CD14-positive monocyte (primary cell): ENCODE results near the gene CARMIL1. TPM values are rescaled to one million over a fixed set of nuclear protein-coding genes. Genes with fewer than 3 reads are reported as not detected.

Experiments
- DNase-seq, 3 donors: peaks; one replicate each; pipeline ENCODE4 v3.0.0-alpha.2; 2011 to 2022
- H2AFZ ChIP-seq: 2 replicates; pipeline ENCODE4 v1.6.0; 2012; ENCODE audit warnings: mild to moderate bottlenecking, low read depth, low read length, inconsistent platforms; ENCODE audit not compliant: insufficient read depth, poor library complexity, severe bottlenecking
- H3K27ac ChIP-seq, 2 donors: 1 replicate in 1 of 2; 2 replicates in 1 of 2; pipeline ENCODE4 v1.5.1; 2012 to 2013; ENCODE audit warnings: low read length in 2 of 2, control low read depth in 1 of 2, inconsistent platforms in 1 of 2, low read depth in 1 of 2, mild to moderate bottlenecking in 1 of 2
- H3K27me3 ChIP-seq, 2 donors: one replicate each; pipeline versions ENCODE4 v1.6.0 to v1.6.1; 2011 to 2013; ENCODE audit warnings: low read length in 2 of 2; ENCODE audit not compliant: control insufficient read depth in 2 of 2, insufficient read depth in 2 of 2
- H3K36me3 ChIP-seq, 2 donors: replicated peaks in 1 of 2; 1 replicate in 1 of 2; 2 replicates in 1 of 2; pipeline versions ENCODE4 v1.5.1 to v1.6.1; 2012 to 2013; ENCODE audit warnings: low read length in 2 of 2, control low read depth in 1 of 2, inconsistent platforms in 1 of 2, mild to moderate bottlenecking in 1 of 2; ENCODE audit not compliant: insufficient read depth in 2 of 2, control insufficient read depth in 1 of 2
- H3K4me1 ChIP-seq, 2 donors: 1 replicate in 1 of 2; 2 replicates in 1 of 2; pipeline versions ENCODE4 v1.5.1 to v1.6.1; 2012 to 2013; ENCODE audit warnings: low read length in 2 of 2, control low read depth in 1 of 2, inconsistent platforms in 1 of 2, mild to moderate bottlenecking in 1 of 2, moderate library complexity in 1 of 2; ENCODE audit not compliant: insufficient read depth in 2 of 2, control insufficient read depth in 1 of 2
- H3K4me2 ChIP-seq: replicated peaks from 2 replicates; pipeline ENCODE3; 2012; ENCODE audit warnings: low read length, moderate library complexity, mild to moderate bottlenecking; ENCODE audit not compliant: poor library complexity, severe bottlenecking; ENCODE audit errors: extremely low read depth
- H3K4me3 ChIP-seq, 3 experiments: fragments of 200-600 bp in 1 of 3; sonication (generic) in 1 of 3; replicated peaks in 1 of 3; 1 replicate in 2 of 3; 2 replicates in 1 of 3; pipeline ENCODE4 v1.5.1; 2011 to 2013; ENCODE audit warnings: low read length in 3 of 3, mild to moderate bottlenecking in 3 of 3, control low read depth in 2 of 3, low read depth in 2 of 3, inconsistent platforms in 1 of 3, moderate library complexity in 1 of 3
- H3K79me2 ChIP-seq: 2 replicates; pipeline ENCODE4 v1.6.0; 2012; ENCODE audit warnings: mild to moderate bottlenecking, control low read depth, inconsistent platforms, low read length, moderate library complexity; ENCODE audit not compliant: insufficient read depth
- H3K9ac ChIP-seq: 2 replicates; pipeline ENCODE4 v1.6.0; 2017; ENCODE audit warnings: low read length, mild to moderate bottlenecking; ENCODE audit not compliant: insufficient read depth, poor library complexity, severe bottlenecking
- H3K9me3 ChIP-seq, 2 donors: replicated peaks in 1 of 2; 1 replicate in 1 of 2; 2 replicates in 1 of 2; pipeline versions ENCODE4 v1.5.1 to v1.6.1; 2012 to 2013; ENCODE audit warnings: low read length in 2 of 2, control low read depth in 1 of 2; ENCODE audit not compliant: control insufficient read depth in 1 of 2, insufficient read depth in 1 of 2
- H4K20me1 ChIP-seq: 2 replicates; pipeline ENCODE4 v1.6.0; 2012; ENCODE audit warnings: mild to moderate bottlenecking, low read length, control low read depth, moderate library complexity; ENCODE audit not compliant: insufficient read depth
- H3K27ac Mint-ChIP-seq, 7 donors: one replicate each; pipeline ENCODE4 v1.8.0; 2020; ENCODE audit warnings: mild to moderate bottlenecking in 7 of 7, mixed read lengths in 7 of 7, moderate library complexity in 6 of 7, inconsistent platforms in 2 of 7
- H3K27me3 Mint-ChIP-seq, 3 donors: one replicate each; pipeline ENCODE4 v1.8.0; 2021 to 2022; ENCODE audit warnings: low read depth in 3 of 3, mild to moderate bottlenecking in 3 of 3, mixed read lengths in 3 of 3, moderate library complexity in 3 of 3, inconsistent platforms in 1 of 3
- H3K36me3 Mint-ChIP-seq, 2 donors: one replicate each; pipeline ENCODE4 v1.8.0; 2020; ENCODE audit warnings: mixed read lengths in 2 of 2, inconsistent platforms in 1 of 2, mild to moderate bottlenecking in 1 of 2
- H3K4me1 Mint-ChIP-seq: one replicate; pipeline ENCODE4 v1.8.0; 2020; ENCODE audit warnings: mild to moderate bottlenecking, mixed read lengths
- H3K4me3 Mint-ChIP-seq, 2 donors: one replicate each; pipeline ENCODE4 v1.8.0; 2020; ENCODE audit warnings: mild to moderate bottlenecking in 2 of 2, mixed read lengths in 2 of 2, moderate library complexity in 1 of 2
- H3K9me3 Mint-ChIP-seq, 7 donors: one replicate each; pipeline ENCODE4 v1.8.0; 2020 to 2022; ENCODE audit warnings: mixed read lengths in 7 of 7, mild to moderate bottlenecking in 6 of 7, moderate library complexity in 6 of 7, inconsistent platforms in 2 of 7
- CTCF ChIP-seq: fragments of 200-600 bp; IDR thresholded peaks from one replicate; pipeline ENCODE4 v1.8.0; 2022; ENCODE audit warnings: antibody characterized with exemption, mild to moderate bottlenecking
- WGBS: methylation state at CpG from one replicate; pipeline ENCODE4 v1.1.5; 2013; ENCODE audit warnings: missing lambda C conversion rate; ENCODE audit not compliant: insufficient coverage; 5-methylcytosine and 5-hydroxymethylcytosine counted together
- intact Hi-C, 2 donors: fragments of 100-400 bp; cut with micrococcal nuclease; formaldehyde crosslinking; loops; one replicate each; pipeline versions ENCODE4 v1.15.0 to v1.15.1; 2023
- polyA plus RNA-seq, 3 donors: library from polyadenylated mRNA; depleted of rRNA in 1 of 3; unstranded in 2 of 3; stranded (reverse) in 1 of 3; fragments of 300-500 nt in 2 of 3; fragments of >200 nt in 1 of 3; fragmentation: Illumina TruSeq in 2 of 3; gene quantifications; 1 replicate in 2 of 3; 2 replicates in 1 of 3; pipeline ENCODE4 v1.2.3, GENCODE V29; 2012 to 2021

The CARMIL1 gene
- polyA plus RNA-seq, 3 donors, result 0.30 to 0.49 (median 0.41) TPM

GRCh38 chr6:25498505-25498904, 219.3 kb downstream of the CARMIL1 start:
- no peak overlapping the region for H3K4me3 ChIP-seq
- peaks cover 8 to 12% of the 10 kb centered on the region in 2 donors for H3K4me1 ChIP-seq
- no peak overlapping the region for H3K4me2 ChIP-seq
- intact Hi-C loops, result no loop called here
- Mint-ChIP-seq H3K4me1 (peaks cover 15% of the 10 kb centered on the region), H3K27me3 (peaks cover 0 to 3% (median 0%) of the 10 kb centered on the region in 3 donors), H3K27ac (no peak overlapping the region), H3K36me3 (no peaks in the 10 kb centered on the region), H3K4me3 (no peak overlapping the region), H3K9me3 (no peaks in the 10 kb centered on the region)
- H3K27me3 ChIP-seq, result no peaks in the 10 kb centered on the region
- H2AFZ ChIP-seq, result no peak overlapping the region
- H3K36me3 ChIP-seq, result no peaks in the 10 kb centered on the region
- H3K9ac ChIP-seq, result no peak overlapping the region
- no peaks in the 10 kb centered on the region for H3K79me2 ChIP-seq
- H4K20me1 ChIP-seq, result no peaks in the 10 kb centered on the region
- no peak for DNase-seq
- H3K27ac ChIP-seq, result no peak overlapping the region
- H3K9me3 ChIP-seq, result no peaks in the 10 kb centered on the region
- no CpG with 5 or more reads among the region's 4 CpGs for WGBS
- no peak for TF ChIP-seq CTCF

GRCh38 chr6:25499615-25500235, 220.6 kb downstream of the CARMIL1 start:
- H3K9me3 Mint-ChIP-seq, result no peaks in the 10 kb centered on the region
- TF ChIP-seq CTCF, result no peak
- Histone ChIP-seq H3K9ac (no peak overlapping the region), H3K27ac (no peak overlapping the region), H3K79me2 (no peaks in the 10 kb centered on the region), H3K4me3 (no peak overlapping the region), H3K27me3 (no peaks in the 10 kb centered on the region), H3K36me3 (no peaks in the 10 kb centered on the region), H3K9me3 (no peaks in the 10 kb centered on the region), H3K4me2 (no peak overlapping the region), H3K4me1 (peaks cover 8 to 12% of the 10 kb centered on the region in 2 donors), H2AFZ (no peak overlapping the region), H4K20me1 (no peaks in the 10 kb centered on the region)
- WGBS, result 80% methylated on average over 1 of the region's 3 CpGs
- no peaks in the 10 kb centered on the region for H3K36me3 Mint-ChIP-seq
- H3K4me1 Mint-ChIP-seq, result peaks cover 15% of the 10 kb centered on the region
- H3K27ac Mint-ChIP-seq, result no peak overlapping the region
- DNase-seq, result no peak
- no peak overlapping the region for H3K4me3 Mint-ChIP-seq
- intact Hi-C loops, result no loop called here
- peaks cover 0 to 3% (median 0%) of the 10 kb centered on the region in 3 donors for H3K27me3 Mint-ChIP-seq
